Kasumi-1 (cell line): ENCODE results near the gene KLF5.
"Not testable (repeated sequence)": the region's sequence is repeated elsewhere in the genome, so short reads cannot be mapped to it uniquely, and the experiment has no call there.

Experiments
- DNase-seq, 2 experiments: peaks; one replicate each; lab custom pipeline; 2025; lab: John Stamatoyannopoulos, UW

The KLF5 gene

GRCh38 chr13:73058736-73059459 lies at the start of gene KLF5:
Gene KLF5, plus strand, starts transcription at chr13:73059005. Its CDS starts 323 bp downstream, at chr13:73059328.
- DNase-seq: peak; percentile 76 to 89

- DNase-seq: no peak
Observed at GRCh38 chr13:73011751-73012150, 47.1 kb upstream of the KLF5 start.

- DNase-seq: no peak
Observed at GRCh38 chr13:73015805-73016204, 43.0 kb upstream of the KLF5 start.

- no peak for DNase-seq
Observed at GRCh38 chr13:73018336-73018735, 40.5 kb upstream of the KLF5 start.

GRCh38 chr13:73025217-73026012 lies 33.4 kb upstream of the KLF5 start:
- no peak for DNase-seq

- DNase-seq: no peak
Observed at GRCh38 chr13:73034901-73035300, 23.9 kb upstream of the KLF5 start.

- no peak for DNase-seq
Observed at GRCh38 chr13:73035660-73036059, 23.1 kb upstream of the KLF5 start.

GRCh38 chr13:73036566-73036965 lies 22.2 kb upstream of the KLF5 start:
- DNase-seq: no peak

GRCh38 chr13:73038064-73038463 lies 20.7 kb upstream of the KLF5 start:
- no peak for DNase-seq

GRCh38 chr13:73039201-73040108 lies 19.4 kb upstream of the KLF5 start:
- DNase-seq: no peak

- no peak for DNase-seq
Observed at GRCh38 chr13:73040484-73040883, 18.3 kb upstream of the KLF5 start.

- no peak for DNase-seq
Observed at GRCh38 chr13:73040968-73041596, 17.7 kb upstream of the KLF5 start.

- no peak for DNase-seq
Observed at GRCh38 chr13:73045031-73045430, 13.8 kb upstream of the KLF5 start.

- DNase-seq: not testable (repeated sequence)
Observed at GRCh38 chr13:73048615-73049014, 10.2 kb upstream of the KLF5 start.

GRCh38 chr13:73054712-73055111 lies 4.1 kb upstream of the KLF5 start:
- DNase-seq: no peak

GRCh38 chr13:73055813-73056564 lies 2.8 kb upstream of the KLF5 start:
- no peak for DNase-seq

- DNase-seq: no peak
Observed at GRCh38 chr13:73056565-73056962, 2.2 kb upstream of the KLF5 start.

- no peak for DNase-seq
Observed at GRCh38 chr13:73057284-73058063, 1.3 kb upstream of the KLF5 start.

- DNase-seq: no peak
Observed at GRCh38 chr13:73058064-73058313, 816 bp upstream of the KLF5 start.

GRCh38 chr13:73058432-73058735 lies 421 bp upstream of the KLF5 start:
- peak in 1 of 2 experiments; percentile 37 for DNase-seq
